HG02981 (cell line): ENCODE results near the gene ZNF555.
"Not testable (repeated sequence)": the region's sequence is repeated elsewhere in the genome, so short reads cannot be mapped to it uniquely, and the experiment has no call there.

Experiments
- ATAC-seq: cut with Tn5 transposase; IDR thresholded peaks from one replicate; pipeline ENCODE4 v1.9.1; 2021; ENCODE audit warnings: mild to moderate bottlenecking, moderate library complexity; ENCODE audit not compliant: unreplicated experiment

The ZNF555 gene

DNA sequence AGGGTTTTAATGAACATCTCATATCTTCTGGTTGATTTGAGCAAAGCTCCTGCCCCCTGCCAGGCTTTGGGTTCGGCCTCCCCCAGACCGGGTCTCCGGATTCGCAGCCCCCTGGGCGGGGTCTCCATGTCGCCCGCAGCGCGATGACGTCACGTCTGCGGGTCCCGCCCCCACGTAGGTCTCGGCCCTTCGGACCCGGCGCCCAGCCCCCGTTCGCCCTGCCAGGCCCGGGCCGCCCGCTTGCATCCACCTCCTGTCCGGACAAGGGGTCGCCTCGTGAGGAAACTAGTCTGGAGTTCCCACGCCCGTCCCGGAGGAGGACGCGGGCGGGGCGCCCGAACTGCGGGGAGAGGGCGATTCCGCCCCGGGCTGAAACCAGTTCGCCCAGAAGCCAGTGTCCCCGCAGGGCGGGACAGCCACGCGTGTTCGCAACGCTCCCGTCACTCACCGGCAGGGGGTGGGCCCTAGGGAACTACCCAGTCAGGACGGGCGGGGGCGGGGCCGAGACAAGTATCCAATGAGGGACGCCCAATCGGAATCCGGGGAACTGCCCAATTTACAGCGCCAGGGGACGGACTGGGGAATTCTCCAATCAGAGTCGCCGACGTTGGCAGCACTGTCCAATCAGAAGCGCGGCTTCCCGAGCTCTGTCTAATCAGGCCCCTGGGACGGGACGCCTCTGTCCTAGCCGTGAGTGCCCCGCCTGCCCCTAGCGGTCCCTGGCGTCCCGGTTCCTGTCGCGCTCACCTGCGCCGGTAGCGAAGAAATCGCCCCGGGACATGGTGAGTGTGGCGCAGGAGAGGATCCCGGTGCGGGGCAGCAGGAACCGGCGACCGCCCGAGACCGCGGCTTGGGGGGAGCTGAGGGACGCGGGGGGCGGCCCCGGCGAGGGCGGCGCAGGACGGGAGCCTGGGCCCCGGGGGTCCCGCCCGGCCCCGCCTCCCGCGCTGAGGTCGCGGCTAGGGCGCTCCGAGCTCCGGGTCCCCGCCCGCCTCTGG lies at the start of gene ZNF555:
Gene ZNF555 (plus strand): TSS at position 682 of the 998 bp plus-strand sequence. CDS start 98 bp downstream, at position 780.
- peak; percentile 88 for ATAC-seq

DNA sequence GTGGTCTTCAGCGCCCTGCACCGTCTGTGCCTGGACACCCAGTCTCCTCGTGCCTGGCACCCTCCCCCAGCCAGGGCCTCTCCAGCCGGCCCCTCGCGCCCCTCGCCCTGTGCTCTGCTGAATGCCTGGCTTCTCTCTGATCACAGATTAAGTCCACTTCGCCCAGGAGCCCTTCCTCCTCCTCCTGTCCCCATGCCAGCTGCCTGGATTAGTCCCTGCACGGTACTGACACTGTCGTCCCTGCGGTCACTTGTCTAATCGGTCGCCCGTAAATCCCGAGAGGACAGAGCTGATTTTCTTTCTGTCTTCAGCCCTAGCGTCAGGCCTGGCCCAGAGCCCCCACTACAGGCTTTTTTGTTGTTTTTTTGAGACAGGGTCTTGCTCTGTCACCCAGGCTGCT lies 49.4 kb upstream of the ZNF555 start:
- ATAC-seq, result no peak

DNA sequence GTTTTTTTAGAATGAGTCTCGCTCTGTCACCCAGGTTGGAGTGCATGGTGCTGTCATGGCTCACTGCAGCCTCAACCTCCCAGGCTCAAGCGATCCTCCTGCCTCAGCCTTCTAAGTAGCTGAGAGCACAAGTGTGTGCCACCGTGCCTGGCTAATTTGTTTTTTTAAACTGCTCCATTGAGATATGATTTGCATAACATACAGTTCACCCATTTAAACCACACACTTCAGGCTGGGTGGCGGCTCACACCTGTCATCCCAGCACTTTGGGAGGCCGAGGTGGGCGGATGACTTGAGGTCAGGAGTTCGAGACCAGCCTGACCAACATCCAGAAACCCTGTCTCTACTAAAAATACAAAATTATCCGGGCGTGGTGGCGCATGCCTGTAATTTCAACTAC lies 48.6 kb upstream of the ZNF555 start:
- not testable (repeated sequence) for ATAC-seq

DNA sequence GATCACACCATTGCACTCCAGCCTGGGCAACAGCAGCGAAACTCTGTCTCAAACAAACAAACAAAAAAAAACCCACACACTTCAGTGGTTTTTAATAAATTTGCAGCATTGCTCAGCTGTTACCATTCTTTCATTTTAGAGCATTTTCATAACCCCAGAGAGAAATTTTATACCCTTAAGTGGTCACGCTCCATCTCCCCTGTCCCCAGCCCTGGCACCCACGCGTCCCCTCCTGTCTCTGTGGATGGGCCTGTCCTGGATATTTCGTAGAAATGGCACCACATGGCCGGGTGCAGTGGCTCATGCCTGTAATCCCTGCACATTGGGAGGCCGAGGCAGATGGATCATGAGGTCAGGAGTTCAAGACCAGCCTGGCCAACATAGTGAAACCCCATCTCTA lies 48.1 kb upstream of the ZNF555 start:
- ATAC-seq, result no peak

DNA sequence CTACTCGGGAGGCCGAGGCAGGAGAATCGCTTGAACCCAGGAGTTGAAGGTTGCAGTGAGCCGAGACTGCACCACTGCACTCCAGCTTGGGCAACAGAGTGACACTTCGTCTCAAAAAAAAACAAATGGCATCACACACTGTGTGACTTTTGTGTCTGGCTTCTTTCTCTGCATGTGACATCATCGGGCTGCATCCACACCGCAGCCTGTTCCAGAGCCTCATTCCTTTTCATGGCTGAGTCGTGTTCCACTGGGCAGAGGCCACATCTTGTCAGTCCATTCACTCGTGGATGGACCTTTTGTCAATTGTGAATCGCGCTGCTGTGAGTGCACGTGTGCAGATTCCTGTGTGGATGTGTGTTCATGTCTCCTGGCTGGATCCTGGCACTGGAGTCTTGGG lies 47.7 kb upstream of the ZNF555 start:
- no peak for ATAC-seq

DNA sequence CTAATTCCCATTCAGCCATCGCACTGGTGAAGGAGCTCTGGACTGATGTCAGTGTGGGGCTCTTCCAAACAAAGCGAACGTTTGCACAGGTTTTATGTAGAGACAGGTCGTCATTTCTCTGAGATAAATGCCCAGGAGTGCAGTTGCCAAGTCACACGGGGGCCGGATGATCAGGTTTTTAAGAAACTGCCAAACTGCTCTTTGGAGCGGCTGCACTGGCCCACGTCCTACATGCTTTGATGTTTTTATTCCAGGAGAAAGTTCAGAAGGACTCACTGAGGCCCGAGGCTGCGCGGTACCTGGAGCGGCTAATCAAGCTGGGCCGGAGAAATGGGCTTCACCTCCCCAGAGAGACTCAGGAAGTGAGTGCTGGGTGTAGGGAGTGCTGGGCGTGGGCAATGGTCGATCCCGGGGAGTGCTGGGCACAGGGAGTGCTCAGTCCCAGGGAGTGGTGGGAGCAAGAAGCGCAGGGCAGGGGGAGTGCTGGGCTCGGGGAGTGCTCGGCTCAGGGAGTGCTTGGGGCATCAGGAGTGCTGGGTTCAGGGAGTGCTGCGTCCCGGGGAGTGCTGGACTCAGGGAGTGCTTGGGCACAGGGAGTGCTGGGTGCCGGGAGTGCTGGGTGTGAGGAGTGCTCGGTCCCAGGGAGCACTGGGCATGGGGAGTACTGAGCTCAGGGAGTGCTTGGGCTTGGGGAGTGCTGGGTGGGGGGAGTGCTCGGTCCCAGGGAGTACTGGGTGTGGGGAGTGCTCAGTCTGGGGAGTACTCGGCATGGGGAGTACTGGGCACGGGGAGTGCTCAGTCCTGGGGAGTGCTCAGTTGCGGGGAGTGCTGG lies 45.2 kb upstream of the ZNF555 start:
- ATAC-seq, result no peak

DNA sequence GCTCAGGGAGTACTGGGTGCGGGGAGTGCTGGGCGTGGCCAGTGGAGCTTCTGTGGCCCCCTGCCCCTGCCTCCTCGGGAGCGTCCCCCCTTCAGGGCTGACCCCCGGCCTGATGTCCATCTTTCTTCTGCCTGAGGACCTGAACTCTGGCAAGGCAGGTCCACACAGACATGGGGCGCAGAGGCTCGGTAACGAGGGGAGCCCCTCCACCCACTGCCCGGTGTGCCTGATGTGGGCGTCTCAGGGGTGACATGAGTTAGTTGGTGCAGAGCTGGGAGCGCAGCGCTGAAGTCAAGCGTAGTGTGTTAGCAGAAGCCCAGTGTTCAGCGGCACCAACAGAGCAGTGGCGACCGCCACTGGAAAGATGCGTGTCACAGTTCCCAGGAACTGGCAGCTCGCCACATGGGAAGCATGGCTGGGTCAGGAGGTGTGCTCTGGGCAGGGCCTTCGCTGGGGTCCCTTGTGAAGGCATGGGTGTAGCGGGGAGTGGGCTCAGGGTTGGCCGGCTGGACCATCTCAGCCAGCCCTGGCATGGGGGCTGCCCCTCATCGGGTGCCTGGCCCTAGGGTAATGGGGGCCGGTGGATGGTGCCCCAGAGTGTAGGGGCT lies 44.5 kb upstream of the ZNF555 start:
- no peak for ATAC-seq

DNA sequence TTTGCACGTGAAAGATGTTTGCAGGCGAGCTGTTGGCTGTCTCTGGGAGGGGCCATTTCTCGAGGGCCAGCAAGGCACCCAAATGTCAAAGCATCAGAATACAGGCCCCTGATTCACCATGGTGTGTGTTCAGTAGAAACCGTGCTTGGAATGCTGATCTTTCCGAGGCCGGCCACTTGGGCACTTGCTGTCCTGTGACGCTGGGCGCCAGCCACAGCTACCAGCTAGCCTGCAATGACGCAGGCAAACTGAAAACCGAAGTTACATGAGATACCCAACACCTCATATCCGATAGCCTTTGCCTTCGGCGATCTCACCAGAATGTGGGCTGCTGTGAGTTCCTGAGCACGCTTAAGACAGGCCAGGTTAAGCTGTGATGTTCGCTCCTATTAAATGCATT lies 44.0 kb upstream of the ZNF555 start:
- ATAC-seq, result no peak

DNA sequence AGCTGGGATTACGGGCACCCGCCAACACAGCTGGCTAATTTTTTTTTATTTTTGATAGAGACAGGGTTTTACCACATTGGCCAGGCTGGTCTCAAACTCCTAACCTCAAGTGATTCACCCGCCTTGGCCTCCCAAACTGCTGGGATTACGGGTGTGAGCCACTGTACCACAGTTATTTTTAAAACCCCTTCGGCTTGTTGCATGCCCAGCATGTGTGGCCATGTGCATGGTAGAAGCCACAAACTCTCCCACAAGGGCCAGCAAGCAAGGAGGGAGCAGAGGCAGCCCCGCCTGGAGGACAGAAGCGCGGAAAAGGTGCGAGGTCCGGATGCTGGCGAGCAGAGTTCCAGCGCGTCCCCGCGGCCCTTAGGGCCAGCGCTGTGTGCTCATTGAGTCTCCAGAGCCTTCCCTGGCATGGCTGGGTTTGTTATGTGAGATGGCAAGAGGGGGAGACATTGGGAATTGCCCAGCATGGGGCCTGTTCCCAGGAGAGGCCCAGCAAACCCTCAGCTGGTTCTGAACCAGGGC lies 43.1 kb upstream of the ZNF555 start:
- no peak for ATAC-seq

DNA sequence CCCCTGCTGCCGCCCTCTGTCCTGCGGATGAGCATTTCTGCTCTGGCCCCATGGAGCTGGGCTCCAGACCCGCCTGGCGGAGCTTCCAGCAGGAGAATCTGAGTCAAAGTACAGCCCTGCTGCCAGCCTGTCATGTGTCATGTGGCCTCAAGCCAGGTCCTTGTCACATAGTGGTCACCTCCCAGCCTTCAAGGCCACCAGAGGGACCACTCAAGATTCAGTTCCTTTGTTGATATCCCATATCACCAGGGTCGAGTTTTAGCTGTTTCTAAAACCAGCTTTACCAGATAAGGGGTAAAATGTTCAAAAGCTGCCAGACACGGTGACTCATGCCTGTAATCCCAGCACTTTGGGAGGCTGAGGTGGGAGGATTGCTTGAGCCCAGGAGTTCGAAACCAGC lies 42.5 kb upstream of the ZNF555 start:
- ATAC-seq, result no peak

DNA sequence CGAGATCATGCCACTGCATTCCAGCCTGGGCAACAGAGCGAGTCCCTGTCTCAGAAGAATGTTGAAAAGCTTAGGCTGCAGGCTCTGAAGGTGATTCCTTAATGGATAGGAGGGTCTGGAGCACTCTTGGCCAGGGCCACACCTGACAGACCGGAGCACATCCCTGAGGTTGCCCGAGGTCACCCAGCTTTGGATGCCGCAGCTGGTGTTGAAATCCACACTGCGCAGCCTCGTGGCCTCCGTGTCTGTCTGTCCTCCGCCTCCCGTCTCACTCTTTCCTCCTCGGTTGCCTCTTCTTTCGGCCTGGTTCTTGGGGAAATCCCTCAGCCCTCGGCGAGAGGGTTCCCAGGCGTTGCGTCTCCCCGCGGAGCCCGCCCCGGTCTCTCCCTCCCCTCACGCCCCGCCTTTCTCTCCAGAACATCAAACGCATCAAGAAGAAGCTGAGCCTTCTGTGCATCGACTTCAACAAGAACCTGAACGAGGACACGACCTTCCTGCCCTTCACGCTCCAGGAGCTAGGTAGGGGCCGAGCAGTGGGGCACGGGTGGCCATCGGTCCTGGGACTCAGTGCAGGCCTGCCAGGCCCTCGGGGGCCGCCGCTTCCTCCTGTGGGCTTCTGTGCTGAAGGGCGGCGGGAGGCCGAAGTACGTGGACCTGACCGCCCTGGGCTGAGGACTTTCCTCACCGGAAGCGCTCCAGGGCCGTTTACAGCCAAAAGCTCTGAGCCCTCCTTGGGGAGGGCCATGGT lies 41.8 kb upstream of the ZNF555 start:
- no peak for ATAC-seq

DNA sequence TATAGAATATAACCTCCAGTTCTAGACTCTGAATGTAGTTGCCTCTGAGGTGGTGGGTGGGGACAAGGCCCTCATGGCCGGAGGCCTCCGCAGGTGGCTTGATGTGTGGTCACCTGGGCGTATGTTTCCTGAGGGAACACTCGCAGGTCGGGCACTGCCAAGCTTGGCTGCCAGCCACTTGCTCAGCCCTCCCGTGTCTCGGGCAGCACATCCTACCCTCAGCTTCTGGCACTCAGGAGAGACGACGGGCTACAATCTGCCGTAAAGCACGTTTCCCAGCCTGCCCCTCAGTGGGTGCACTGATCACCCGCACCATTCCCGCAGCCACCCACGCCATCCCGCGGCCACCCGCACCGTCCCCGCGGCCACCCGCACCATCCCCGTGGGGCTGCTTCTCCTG lies 40.8 kb upstream of the ZNF555 start:
- ATAC-seq, result no peak

DNA sequence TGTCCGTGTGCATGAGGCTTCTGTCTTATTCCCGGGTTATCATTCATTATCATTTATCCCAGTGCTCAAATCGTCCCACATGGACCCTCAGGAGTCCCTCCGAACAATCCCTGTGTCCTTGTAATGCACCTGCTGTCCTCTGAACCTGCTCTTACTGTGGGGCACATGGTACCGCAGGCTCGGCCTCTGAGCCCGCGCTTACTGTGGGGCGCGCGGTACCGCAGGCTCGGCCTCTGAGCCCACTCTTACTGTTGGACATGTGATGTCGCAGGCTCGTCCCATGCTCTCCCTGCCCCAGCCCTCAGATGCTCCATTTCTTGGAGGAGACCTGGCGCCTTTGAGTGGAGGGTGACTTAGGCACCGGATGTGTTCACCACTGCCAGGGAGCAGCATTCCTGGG lies 38.4 kb upstream of the ZNF555 start:
- no peak for ATAC-seq

DNA sequence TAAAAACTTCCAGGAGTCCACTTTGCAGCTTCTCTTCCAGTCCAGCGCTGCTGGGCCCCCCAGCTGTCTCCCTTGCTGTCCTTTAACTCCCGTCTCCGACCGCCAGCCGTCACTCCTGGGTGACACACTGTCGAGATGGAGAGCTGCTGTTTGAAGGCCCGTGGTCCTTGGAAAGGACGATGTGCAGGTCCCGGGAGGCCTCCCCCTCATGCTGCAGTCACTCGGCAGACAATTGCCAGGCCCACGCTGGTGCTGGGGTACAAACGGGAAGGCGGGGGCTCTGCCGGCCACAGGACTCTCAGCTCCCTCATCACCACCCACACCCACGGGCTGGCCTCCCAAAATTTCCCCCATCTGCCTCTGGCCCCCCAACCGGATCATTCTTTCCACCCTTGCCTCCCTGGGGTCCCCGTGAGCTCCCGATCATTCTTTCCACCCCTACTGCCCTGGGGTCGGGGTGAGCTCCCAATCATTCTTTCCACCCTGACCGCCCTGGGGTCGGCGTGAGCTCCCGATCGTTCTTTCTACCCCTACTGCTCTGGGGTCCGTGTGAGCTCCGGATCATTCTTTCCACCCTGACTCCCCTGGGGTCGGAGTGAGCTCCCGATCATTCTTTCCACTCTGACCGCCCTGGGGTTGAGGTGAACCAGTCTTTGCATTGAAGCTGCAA lies 37.7 kb upstream of the ZNF555 start:
- ATAC-seq, result no peak

DNA sequence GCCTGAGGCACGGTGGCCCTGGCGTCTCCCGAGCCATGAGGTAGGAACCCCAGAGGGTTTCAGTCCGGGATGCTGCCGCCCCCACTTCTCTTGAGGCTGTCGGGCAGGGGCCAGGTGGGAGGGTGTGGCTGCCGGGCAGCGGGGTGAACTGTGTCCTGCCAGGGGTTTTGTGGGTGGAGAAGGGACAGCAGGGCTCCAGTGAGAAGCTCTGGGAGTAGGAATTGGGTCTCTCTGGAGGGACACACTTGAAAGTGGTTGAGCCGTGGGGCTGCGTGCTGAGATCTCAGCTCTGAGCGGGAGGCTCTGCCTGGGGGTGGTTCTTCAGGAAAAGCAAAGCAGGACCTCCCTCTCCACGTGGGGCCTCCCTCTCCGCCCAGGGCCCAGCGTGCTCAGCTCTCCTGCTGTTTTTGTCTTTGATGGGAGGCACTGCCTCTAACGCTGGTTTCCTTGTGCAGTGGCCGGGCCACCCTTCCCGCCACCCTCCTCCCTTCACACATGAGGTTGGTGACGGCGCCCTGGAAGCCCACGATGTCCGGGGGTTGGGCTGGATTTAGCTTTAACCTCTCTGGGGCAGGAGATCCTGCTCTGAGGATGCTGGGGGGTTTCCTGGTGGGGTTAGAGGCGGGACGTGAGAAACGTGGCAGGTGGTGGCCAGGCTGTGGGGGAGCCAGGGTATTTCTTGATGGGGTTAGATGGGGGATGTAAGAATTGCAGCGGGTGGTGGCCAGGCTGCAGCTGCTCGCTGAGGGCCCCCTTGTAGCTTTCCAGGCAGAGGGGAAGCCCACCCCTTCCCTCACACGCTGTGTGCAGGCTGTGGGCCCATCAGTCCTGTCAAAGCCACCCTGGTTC lies 36.9 kb upstream of the ZNF555 start:
- ATAC-seq, result no peak

DNA sequence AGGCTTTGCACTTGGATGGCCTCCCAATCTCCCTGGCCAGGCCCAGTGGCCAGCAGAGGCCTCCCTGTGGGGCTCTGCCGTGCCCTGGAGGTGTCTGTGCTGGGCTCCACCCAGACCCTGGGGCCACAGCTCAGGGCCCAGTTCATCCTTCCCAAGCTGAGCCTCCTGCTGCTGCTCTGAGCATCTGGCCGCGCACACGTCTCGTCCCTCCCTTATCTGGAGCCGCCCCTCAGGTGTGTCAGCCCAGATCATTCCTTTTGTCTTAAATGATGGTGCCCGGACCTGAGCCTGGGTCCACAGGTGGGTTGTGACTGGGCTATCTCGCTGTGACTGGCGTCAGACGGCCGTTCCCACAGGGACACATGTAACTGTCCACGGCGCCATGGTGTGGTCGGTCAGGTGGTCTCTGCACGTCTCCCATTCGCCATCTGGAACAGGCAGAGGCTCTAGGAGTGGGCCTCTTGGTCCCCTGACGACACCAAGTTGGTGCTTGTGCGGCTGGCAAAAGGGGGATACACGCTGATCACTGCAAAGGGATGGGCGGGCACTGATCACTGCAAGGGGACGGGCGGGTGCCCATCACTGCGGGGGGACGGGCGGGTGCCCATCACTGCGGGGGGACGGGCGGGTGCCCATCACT lies 35.9 kb upstream of the ZNF555 start:
- ATAC-seq, result no peak

DNA sequence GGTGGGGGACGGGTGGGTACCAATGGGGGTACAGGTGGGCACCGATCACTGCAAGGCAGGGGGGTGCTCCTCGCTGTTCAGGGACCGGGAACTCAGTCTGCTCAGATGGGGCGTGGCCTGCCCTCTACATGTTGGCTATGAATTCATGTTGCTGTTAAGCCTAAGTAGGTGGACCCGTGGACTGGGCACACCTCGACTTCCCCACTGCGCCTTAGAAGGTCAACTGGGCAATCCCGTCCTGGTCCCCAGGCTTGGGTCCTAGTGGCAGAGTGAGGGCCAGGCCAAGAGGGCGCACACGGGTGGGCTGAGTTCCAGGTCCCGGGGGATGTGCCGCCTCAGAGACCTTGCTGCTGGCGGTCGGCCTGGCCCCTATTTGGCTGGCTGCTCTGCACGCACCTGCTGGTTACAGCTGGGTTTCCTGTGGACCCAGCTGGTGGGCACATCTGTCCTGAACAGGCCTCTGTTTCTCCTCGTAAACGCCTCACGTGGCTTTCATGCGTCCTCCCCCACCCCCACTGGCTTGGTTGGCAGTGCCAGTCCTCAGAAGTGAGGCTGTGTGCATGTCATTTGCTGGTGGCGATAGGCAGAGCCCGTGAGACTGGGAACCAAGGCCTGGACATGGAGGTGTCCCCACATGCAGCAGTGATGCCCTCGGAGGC lies 35.2 kb upstream of the ZNF555 start:
- no peak for ATAC-seq
